ENCODE data around the gene ZNF467. TPM values are rescaled to one million over a fixed set of nuclear protein-coding genes. Genes with fewer than 3 reads are reported as not detected.

The ZNF467 gene
- total RNA-seq, 2 experiments from 2014 or later = not detected

- Mint-ChIP-seq H3K9me3 (ENCODE audit: low read depth) (no peaks in the 10 kb centered on the region), H3K27me3 (peaks cover 20% of the 10 kb centered on the region), H3K4me1 (no peaks in the 10 kb centered on the region), H3K36me3 (no peaks in the 10 kb centered on the region), H3K27ac (no peak overlapping the region), H3K4me3 (no peak overlapping the region)
- CTCF ChIA-PET = interaction anchor here (1.2 kb wide), 1 partner anchor 46 kb away, joined by 3 read pairs; no protein-coding TSS in a partner anchor
- DNase-seq (no peak), ATAC-seq (no peak)
Measured at GRCh38 chr7:149788300-149788851, 15.0 kb upstream of the ZNF467 start.

GRCh38 chr7:149787428-149788299 is 14.3 kb upstream of the ZNF467 start:
- Mint-ChIP-seq H3K27ac (no peak overlapping the region), H3K9me3 (ENCODE audit: low read depth) (no peaks in the 10 kb centered on the region), H3K4me1 (no peaks in the 10 kb centered on the region), H3K4me3 (no peak overlapping the region), H3K36me3 (no peaks in the 10 kb centered on the region), H3K27me3 (peaks cover 20% of the 10 kb centered on the region)
- CTCF ChIA-PET = no interaction called here
- ATAC-seq (no peak), DNase-seq (no peak)

GRCh38 chr7:149785983-149786382 is 12.6 kb upstream of the ZNF467 start:
- CTCF ChIA-PET = no interaction called here
- Mint-ChIP-seq H3K9me3 (ENCODE audit: low read depth) (no peaks in the 10 kb centered on the region), H3K27ac (no peak overlapping the region), H3K4me3 (no peak overlapping the region), H3K27me3 (peaks cover 18% of the 10 kb centered on the region), H3K4me1 (no peaks in the 10 kb centered on the region), H3K36me3 (no peaks in the 10 kb centered on the region)
- no peak for DNase-seq
- ATAC-seq = no peak

GRCh38 chr7:149785402-149785801 is 12.0 kb upstream of the ZNF467 start:
- H3K27ac Mint-ChIP-seq = no peak overlapping the region
- DNase-seq (no peak), ATAC-seq (no peak)
- no peaks in the 10 kb centered on the region for H3K4me1 Mint-ChIP-seq
- H3K36me3 Mint-ChIP-seq = no peaks in the 10 kb centered on the region
- CTCF ChIA-PET = no interaction called here
- no peaks in the 10 kb centered on the region for H3K9me3 Mint-ChIP-seq (ENCODE audit: low read depth)
- no peak overlapping the region for H3K4me3 Mint-ChIP-seq
- peaks cover 13% of the 10 kb centered on the region for H3K27me3 Mint-ChIP-seq

GRCh38 chr7:149784251-149784608 is 10.8 kb upstream of the ZNF467 start:
- Mint-ChIP-seq H3K27ac (no peak overlapping the region), H3K36me3 (no peaks in the 10 kb centered on the region), H3K9me3 (ENCODE audit: low read depth) (no peaks in the 10 kb centered on the region), H3K4me3 (no peak overlapping the region), H3K4me1 (no peaks in the 10 kb centered on the region), H3K27me3 (peaks cover 5% of the 10 kb centered on the region)
- CTCF ChIA-PET = interaction anchor here (1.6 kb wide), 1 partner anchor 17 kb away, joined by 3 read pairs; no protein-coding TSS in a partner anchor
- DNase-seq (no peak), ATAC-seq (no peak)

GRCh38 chr7:149783386-149784250 is 10.2 kb upstream of the ZNF467 start:
- H3K9me3 Mint-ChIP-seq (ENCODE audit: low read depth) = no peaks in the 10 kb centered on the region
- peaks cover under 1% of the 10 kb centered on the region for H3K27me3 Mint-ChIP-seq
- CTCF ChIA-PET = interaction anchor here (1.6 kb wide), 1 partner anchor 18 kb away, joined by 3 read pairs; no protein-coding TSS in a partner anchor
- no peak overlapping the region for H3K4me3 Mint-ChIP-seq
- ATAC-seq (no peak), DNase-seq (no peak)
- H3K36me3 Mint-ChIP-seq = no peaks in the 10 kb centered on the region
- H3K4me1 Mint-ChIP-seq = no peaks in the 10 kb centered on the region
- no peak overlapping the region for H3K27ac Mint-ChIP-seq

GRCh38 chr7:149782682-149783345 is 9.4 kb upstream of the ZNF467 start:
- ATAC-seq = no peak
- CTCF ChIA-PET = interaction anchor here (1.1 kb wide), 1 partner anchor 41 kb away, joined by 3 read pairs; no protein-coding TSS in a partner anchor

GRCh38 chr7:149781921-149782320 is 8.5 kb upstream of the ZNF467 start:
- H3K36me3 Mint-ChIP-seq = no peaks in the 10 kb centered on the region
- DNase-seq (no peak), ATAC-seq (no peak)
- no peaks in the 10 kb centered on the region for H3K4me1 Mint-ChIP-seq
- H3K27ac Mint-ChIP-seq = no peak overlapping the region
- H3K4me3 Mint-ChIP-seq = no peak overlapping the region
- H3K27me3 Mint-ChIP-seq = peaks cover 4% of the 10 kb centered on the region
- CTCF ChIA-PET = interaction anchor here (1.1 kb wide), 1 partner anchor 40 kb away, joined by 3 read pairs; no protein-coding TSS in a partner anchor
- no peaks in the 10 kb centered on the region for H3K9me3 Mint-ChIP-seq (ENCODE audit: low read depth)

More at GRCh38 chr7:149782682-149783345, 9.4 kb upstream of the ZNF467 start:
- Mint-ChIP-seq H3K4me1 (no peaks in the 10 kb centered on the region), H3K27ac (no peak overlapping the region), H3K36me3 (no peaks in the 10 kb centered on the region), H3K4me3 (no peak overlapping the region), H3K9me3 (ENCODE audit: low read depth) (no peaks in the 10 kb centered on the region), H3K27me3 (no peaks in the 10 kb centered on the region)
- no peak for DNase-seq

GRCh38 chr7:149780636-149781419 is 7.4 kb upstream of the ZNF467 start:
- DNase-seq = no peak
- Mint-ChIP-seq H3K4me1 (no peaks in the 10 kb centered on the region), H3K36me3 (no peaks in the 10 kb centered on the region), H3K4me3 (no peak overlapping the region), H3K27ac (no peak overlapping the region), H3K27me3 (peaks cover 9% of the 10 kb centered on the region), H3K9me3 (ENCODE audit: low read depth) (no peaks in the 10 kb centered on the region)
- CTCF ChIA-PET = no interaction called here
- ATAC-seq = no peak

- H3K27ac Mint-ChIP-seq = no peak overlapping the region
- no peaks in the 10 kb centered on the region for H3K36me3 Mint-ChIP-seq
- H3K4me3 Mint-ChIP-seq = no peak overlapping the region
- ATAC-seq (no peak), DNase-seq (no peak)
- CTCF ChIA-PET = no interaction called here
- H3K9me3 Mint-ChIP-seq (ENCODE audit: low read depth) = no peaks in the 10 kb centered on the region
- no peaks in the 10 kb centered on the region for H3K4me1 Mint-ChIP-seq
- H3K27me3 Mint-ChIP-seq = peaks cover 13% of the 10 kb centered on the region
Measured at GRCh38 chr7:149780056-149780455, 6.7 kb upstream of the ZNF467 start.

- no peaks in the 10 kb centered on the region for H3K4me1 Mint-ChIP-seq
- no peaks in the 10 kb centered on the region for H3K36me3 Mint-ChIP-seq
- DNase-seq (no peak), ATAC-seq (no peak)
- peaks cover 19% of the 10 kb centered on the region for H3K27me3 Mint-ChIP-seq
- CTCF ChIA-PET = no interaction called here
- H3K27ac Mint-ChIP-seq = no peak overlapping the region
- no peak overlapping the region for H3K4me3 Mint-ChIP-seq
- no peaks in the 10 kb centered on the region for H3K9me3 Mint-ChIP-seq (ENCODE audit: low read depth)
Measured at GRCh38 chr7:149779502-149779805, 6.1 kb upstream of the ZNF467 start.

- CTCF ChIA-PET = interaction anchor here (1.0 kb wide), 1 partner anchor 21 kb away, joined by 3 read pairs; no protein-coding TSS in a partner anchor
- H3K36me3 Mint-ChIP-seq = no peaks in the 10 kb centered on the region
- H3K4me3 Mint-ChIP-seq = no peak overlapping the region
- peaks cover 25% of the 10 kb centered on the region for H3K27me3 Mint-ChIP-seq
- no peaks in the 10 kb centered on the region for H3K4me1 Mint-ChIP-seq
- no peak overlapping the region for H3K27ac Mint-ChIP-seq
- no peaks in the 10 kb centered on the region for H3K9me3 Mint-ChIP-seq (ENCODE audit: low read depth)
- DNase-seq = no peak
- ATAC-seq = no peak
Measured at GRCh38 chr7:149778696-149779501, 5.5 kb upstream of the ZNF467 start.

All from activated CD8-positive, alpha-beta memory T cell treated with anti-CD3 and anti-CD28 coated beads, Interleukin-2, amount 10 ng/mL, durations not matched to agents 7 days and 5 days (primary cell).